ENCODE data around the gene GRID2.
A peak's percentile ranks its signal among the peaks of the same experiment; 100 is the strongest.
"Not testable (repeated sequence)": the region's sequence is repeated elsewhere in the genome, so short reads cannot be mapped to it uniquely, and the experiment has no call there.

GRID2 gene

GRCh38 chr4:93605163-93605562 is 1301.4 kb downstream of the GRID2 start:
- no peak for DNase-seq

DNA sequence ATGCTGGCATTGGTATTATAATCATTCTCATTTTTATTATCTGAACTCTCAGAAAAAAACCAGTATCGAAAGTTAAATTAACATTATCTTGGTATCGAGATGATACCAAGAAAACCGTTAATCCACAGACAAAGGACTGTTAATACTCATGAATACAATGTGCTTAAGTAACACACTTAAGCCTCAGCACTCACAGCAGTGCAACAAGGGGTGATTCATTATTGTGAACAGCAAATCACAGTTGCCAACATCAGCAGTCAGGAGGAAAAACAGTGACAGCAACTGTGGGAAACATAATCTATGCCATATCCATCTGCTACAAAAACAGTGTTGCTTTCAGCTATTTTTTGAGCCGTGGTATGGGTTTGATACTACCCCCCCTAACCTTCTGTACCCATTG is 1313.8 kb downstream of the GRID2 start:
- DNase-seq: no peak

GRCh38 chr4:93633721-93634120 is 1330.0 kb downstream of the GRID2 start:
- DNase-seq: no peak

DNA sequence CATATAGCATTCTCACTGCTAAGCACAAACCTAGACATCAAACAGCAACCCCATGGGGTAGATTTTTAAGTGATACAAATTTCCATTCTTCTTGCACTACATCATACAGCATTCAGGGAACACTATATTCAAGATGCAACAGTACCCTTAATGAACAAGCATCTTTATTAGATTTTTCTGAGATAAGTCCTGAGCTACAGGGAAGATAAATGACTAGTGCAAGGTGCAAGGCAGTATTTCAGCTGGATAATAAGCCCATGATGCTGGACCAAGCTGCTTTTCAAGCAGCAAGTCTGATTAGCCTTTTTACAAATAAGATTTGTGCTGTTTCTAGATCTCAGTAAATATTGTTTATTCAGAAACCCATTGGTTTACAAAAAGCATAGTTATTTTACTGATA is 1332.2 kb downstream of the GRID2 start:
- no peak for DNase-seq

- DNase-seq: no peak
Measured at GRCh38 chr4:93645120-93645519, 1341.4 kb downstream of the GRID2 start.

- no peak for DNase-seq
Measured at GRCh38 chr4:93646233-93646930, 1342.6 kb downstream of the GRID2 start.

DNA sequence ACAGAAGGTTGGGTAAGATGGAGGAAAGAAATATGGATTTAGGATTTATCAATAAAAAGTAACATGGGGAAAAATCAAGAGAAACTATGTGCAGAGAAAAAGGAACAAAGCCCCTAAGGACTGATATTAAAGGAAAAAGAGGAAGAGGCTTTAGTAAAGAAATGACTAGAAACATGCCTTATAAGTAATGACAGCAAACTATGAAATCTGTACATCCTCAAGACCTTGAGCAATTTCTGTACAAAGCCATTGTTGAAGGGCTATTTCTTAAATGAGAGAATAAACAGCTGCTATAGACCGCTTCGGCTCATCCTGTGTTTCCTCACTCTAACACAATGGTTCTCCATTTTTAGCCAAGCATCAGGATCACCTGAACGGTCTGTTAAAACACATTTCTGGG is 1344.5 kb downstream of the GRID2 start:
- peak in 1 of 2 experiments; percentile 24 for DNase-seq

DNA sequence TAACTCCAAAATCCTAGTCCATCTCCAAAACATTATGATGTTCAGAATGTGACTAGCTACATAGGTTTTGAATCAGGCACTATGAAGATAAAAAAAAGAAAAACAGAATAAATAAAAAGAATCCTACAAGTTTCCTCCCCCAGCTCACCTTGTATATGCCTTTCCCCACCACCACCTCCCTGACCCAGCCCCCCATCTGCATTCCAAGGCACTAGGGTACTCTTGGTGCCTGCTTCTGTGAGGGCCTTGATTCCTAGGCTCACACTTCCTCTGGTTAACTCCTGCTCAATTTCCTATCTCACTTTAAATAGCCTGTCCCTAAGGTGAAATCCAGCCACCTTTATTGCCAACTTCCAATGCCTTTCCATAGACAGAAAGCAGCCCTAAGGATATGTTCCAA is 1346.1 kb downstream of the GRID2 start:
- DNase-seq: no peak

DNA sequence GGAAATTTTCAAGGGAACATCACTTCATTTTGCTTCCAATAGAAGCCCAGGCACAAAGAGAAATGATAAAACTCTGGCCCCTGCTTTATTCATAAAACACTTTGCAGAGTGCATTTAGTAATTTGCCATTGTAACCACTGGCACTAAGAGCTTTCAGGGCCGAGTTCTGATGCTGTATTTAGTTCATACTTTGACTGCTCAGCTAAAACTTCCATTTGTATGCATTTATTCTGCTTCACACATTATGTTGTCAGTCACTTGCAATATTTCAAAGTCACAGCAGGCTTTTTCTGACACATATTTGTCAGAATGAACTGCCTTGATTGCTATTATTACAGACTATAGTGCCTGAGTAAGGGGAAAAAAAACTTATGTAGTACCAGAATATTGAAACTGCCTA is 1350.4 kb downstream of the GRID2 start:
- no peak for DNase-seq

- no peak for DNase-seq
Measured at GRCh38 chr4:93657527-93657926, 1353.8 kb downstream of the GRID2 start.

- no peak for DNase-seq
Measured at GRCh38 chr4:93658443-93658842, 1354.7 kb downstream of the GRID2 start.

- DNase-seq: no peak
Measured at GRCh38 chr4:93659629-93660028, 1355.9 kb downstream of the GRID2 start.

DNA sequence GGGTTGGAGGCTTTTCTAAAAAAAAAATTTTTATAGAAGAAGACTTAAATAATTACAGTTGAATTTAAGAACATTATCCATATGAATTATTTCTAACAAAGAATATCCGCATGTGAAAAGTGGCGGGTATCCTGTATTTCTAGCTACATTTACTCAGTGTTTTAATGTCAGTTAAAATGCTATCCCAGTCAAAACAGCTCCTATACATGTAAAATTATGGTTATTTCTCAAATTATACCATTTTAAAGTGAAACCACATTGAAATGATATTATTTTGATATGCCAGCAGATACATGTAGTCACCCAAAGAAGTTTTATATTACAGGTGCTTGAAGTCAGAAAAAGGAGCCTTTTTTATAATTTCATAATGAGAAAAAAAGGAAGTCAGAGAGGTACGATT is 1356.3 kb downstream of the GRID2 start:
- no peak for DNase-seq

GRCh38 chr4:93670434-93670833 is 1366.7 kb downstream of the GRID2 start:
- DNase-seq: no peak

- DNase-seq: no peak
Measured at GRCh38 chr4:93671093-93671492, 1367.3 kb downstream of the GRID2 start.

DNA sequence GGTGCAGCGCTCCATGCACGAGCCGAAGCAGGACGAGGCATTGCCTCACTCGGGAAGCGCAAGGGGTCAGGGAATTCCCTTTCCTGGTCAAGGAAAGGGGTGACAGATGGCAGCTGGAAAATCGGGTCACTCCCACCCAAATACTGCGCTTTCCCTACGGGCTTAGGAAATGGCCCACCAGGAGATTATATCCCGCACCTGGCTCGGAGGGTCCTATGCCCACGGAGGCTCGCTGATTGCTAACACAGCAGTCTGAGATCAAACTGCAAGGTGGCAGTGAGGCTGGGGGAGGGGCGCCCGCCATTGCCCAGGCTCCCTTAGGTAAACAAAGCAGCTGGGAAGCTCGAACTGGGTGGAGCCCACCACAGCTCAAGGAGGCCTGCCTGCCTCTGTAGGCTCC is 1373.2 kb downstream of the GRID2 start:
- not testable (repeated sequence) for DNase-seq

GRCh38 chr4:93684571-93684970 is 1380.8 kb downstream of the GRID2 start:
- DNase-seq: no peak

GRCh38 chr4:93687304-93687703 is 1383.5 kb downstream of the GRID2 start:
- DNase-seq: no peak

GRCh38 chr4:93688978-93689377 is 1385.2 kb downstream of the GRID2 start:
- DNase-seq: no peak

DNA sequence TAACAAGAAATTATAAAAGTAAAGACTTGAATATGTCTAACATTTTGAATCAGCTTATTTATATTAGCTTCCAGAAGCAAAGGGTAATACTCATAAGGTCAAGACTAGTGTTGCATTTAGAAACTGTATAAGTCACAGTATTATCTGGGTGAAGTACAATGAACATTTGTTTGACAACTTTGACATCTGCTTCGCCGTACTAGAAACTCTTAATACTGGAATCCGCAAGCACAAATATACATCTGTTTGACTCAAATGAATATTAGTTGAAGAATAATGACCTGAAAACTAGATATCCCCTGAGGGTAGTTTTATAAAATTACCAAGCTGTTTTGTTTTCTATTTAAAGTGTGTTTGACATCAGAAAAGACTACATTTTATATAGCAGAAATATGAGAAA is 1389.4 kb downstream of the GRID2 start:
- DNase-seq: no peak

- DNase-seq: no peak
Measured at GRCh38 chr4:93698686-93699085, 1394.9 kb downstream of the GRID2 start.

DNA sequence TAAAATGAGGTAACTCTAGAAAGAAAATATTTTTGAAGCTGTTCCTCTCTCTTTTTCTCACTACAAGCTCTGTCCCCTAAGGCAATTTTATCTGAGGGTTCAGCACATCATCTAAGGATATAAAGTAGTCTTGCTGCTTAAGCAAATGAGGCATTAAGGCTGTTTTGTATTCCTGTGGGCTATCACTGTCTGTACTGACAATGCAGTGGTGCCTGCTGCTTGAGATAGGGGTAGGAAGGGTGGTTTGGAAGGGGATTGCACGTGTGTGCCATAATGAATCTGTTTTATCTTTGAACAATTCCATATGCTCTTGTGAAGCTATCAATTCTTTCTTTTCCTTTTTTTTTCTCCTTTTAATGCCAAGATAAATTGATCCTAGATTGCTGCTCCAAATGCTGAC is 1396.8 kb downstream of the GRID2 start:
- DNase-seq: no peak

GRCh38 chr4:93710101-93710846 is 1406.5 kb downstream of the GRID2 start:
- DNase-seq: peak in 1 of 2 experiments; percentile 1

- DNase-seq: no peak
Measured at GRCh38 chr4:93710847-93711430, 1407.2 kb downstream of the GRID2 start.

Measured in Kasumi-1 (cell line).